Mononuclear cell (primary cell): ENCODE results near the gene GATA5. TPM values are rescaled to one million over a fixed set of nuclear protein-coding genes. Genes with fewer than 3 reads are reported as not detected.

ENCODE experiments used
- H3K27me3 ChIP-seq: 2 replicates; pipeline ENCODE4 v1.6.0; 2011; ENCODE audit warnings: low read length, control low read depth; ENCODE audit not compliant: insufficient read depth
- H3K4me1 ChIP-seq: 2 replicates; pipeline ENCODE4 v1.5.1; 2011; ENCODE audit warnings: mild to moderate bottlenecking, low read length, control low read depth; ENCODE audit not compliant: insufficient read depth
- H3K4me3 ChIP-seq: 2 replicates; pipeline ENCODE4 v1.5.1; 2011; ENCODE audit warnings: mild to moderate bottlenecking, low read length, moderate library complexity
- H3K9me3 ChIP-seq: 2 replicates; pipeline ENCODE4 v1.5.1; 2011; ENCODE audit warnings: low read depth, mild to moderate bottlenecking, control low read depth, low read length
- total RNA-seq: library from RNA; depleted of rRNA; stranded (reverse); fragments of >200 nt; gene quantifications from one replicate; pipeline ENCODE4 v1.2.3, GENCODE V29; 2012

The GATA5 gene
- total RNA-seq, 1 donor, result not detected

DNA sequence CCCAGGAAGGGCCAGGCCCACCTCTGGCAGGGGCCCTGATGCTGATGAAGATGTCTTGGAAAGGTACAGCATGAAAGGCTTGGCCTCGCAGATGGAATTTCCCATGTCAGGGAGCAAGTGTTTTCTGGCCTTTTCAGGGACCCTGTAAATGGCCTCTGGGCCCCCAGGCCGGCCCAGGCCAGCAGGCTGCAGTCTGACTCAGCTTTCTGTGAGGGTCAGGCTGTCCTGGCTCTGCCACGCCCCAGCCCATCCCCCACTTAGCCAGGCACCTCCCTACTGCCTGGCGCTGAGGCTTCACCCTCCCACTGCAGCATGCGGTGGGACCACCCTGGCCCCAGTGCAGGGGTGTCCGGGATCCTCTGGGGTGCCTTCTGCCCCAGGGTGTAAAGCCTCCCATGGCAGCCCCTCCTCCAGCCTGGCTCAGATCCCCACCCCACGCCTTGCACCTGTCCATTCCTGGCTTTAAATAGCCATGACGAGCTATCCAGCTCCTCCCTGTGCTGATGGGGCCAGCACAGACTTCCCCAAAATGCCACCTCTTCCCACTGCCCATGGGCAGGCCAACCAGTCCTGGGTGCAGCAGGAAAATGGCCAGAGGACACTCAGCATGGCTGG lies 35.6 kb upstream of the GATA5 start:
- no peaks in the 10 kb centered on the region for H3K27me3 ChIP-seq
- peaks cover 8% of the 10 kb centered on the region for H3K4me1 ChIP-seq
- no peak overlapping the region for H3K4me3 ChIP-seq
- H3K9me3 ChIP-seq, result no peaks in the 10 kb centered on the region

DNA sequence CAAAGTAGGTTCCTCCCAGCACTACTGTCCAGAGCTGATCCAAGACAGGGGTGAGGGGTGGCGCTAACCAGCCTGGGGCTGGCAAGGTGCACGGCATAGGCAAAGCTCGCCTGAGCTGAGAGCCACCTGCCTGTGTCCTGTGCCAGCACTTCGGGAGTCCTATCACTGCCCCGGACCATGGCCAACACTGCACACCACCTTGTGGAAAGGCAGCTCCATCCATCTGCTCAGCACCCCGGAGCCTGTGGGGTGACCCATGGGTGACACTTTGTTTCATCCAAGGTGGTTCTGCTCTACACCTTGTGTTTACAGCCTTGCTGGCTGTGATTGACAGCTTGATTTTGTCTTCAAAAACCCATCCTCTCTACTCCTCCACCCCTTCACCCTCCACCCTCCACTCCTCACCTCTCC lies 32.9 kb upstream of the GATA5 start:
- no peaks in the 10 kb centered on the region for H3K27me3 ChIP-seq
- peaks cover 7% of the 10 kb centered on the region for H3K4me1 ChIP-seq
- no peaks in the 10 kb centered on the region for H3K9me3 ChIP-seq
- no peak overlapping the region for H3K4me3 ChIP-seq

DNA sequence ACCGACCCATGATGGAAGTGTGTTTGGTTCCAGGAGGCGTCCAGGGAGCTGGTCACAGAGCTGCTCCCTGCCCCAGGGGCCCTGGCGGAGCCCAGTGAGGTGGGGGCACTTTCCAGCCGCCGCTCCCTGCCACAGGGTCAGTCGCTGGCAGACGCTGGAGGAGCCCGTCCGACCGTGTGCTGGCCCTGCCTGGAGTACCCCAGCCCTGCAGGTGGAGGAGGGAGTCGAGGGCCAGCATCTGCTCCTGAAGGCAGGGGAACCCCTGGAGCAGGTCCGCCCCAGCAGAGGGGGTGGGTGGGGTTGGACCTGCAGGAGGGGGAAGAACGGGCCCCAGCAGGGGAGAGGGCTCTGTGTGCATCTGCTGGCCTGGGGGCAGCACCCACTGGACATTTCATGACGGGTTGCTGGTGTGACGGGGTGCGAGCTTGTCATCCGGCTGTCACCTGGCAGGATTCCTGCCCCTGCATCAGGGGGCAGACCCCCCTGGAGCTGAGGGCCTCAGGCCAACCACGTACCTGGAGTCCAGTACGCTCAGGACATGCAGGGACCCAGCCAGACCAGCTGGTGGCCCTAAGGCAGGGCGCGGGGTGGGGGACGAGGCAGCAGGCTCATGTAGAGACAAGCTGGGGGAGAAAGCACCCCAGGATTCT lies 32.3 kb upstream of the GATA5 start:
- Histone ChIP-seq H3K4me1 (peaks cover 3% of the 10 kb centered on the region), H3K9me3 (no peaks in the 10 kb centered on the region), H3K4me3 (no peak overlapping the region), H3K27me3 (no peaks in the 10 kb centered on the region)

GRCh38 chr20:62507323-62507722 lies 31.5 kb upstream of the GATA5 start:
- H3K27me3 ChIP-seq, result no peaks in the 10 kb centered on the region

DNA sequence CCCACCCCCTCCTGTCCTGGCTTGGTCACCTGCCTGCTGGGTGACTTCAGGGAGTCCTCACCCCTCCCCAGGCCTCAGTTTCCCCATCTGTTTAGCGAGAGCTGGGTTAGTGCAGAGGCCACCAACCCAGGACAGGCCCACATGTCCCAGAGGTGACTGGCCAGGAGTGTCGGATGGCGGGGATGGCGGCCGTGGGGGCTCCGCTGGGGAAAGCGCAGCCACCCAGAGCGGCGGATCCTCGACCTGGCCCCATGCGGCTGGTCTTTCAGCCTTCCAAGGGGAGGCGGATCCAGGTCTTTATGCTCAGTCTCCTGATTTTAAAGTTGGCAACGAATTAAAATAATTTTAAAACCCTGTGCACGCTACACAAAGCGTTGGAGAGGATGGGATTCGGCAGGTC lies 31.0 kb upstream of the GATA5 start:
- Histone ChIP-seq H3K9me3 (no peaks in the 10 kb centered on the region), H3K4me3 (no peak overlapping the region), H3K4me1 (peaks cover 5% of the 10 kb centered on the region), H3K27me3 (no peaks in the 10 kb centered on the region)

More at GRCh38 chr20:62507323-62507722, 31.5 kb upstream of the GATA5 start:
- no peak overlapping the region for H3K4me3 ChIP-seq
- no peaks in the 10 kb centered on the region for H3K9me3 ChIP-seq
- H3K4me1 ChIP-seq, result peaks cover 1% of the 10 kb centered on the region

DNA sequence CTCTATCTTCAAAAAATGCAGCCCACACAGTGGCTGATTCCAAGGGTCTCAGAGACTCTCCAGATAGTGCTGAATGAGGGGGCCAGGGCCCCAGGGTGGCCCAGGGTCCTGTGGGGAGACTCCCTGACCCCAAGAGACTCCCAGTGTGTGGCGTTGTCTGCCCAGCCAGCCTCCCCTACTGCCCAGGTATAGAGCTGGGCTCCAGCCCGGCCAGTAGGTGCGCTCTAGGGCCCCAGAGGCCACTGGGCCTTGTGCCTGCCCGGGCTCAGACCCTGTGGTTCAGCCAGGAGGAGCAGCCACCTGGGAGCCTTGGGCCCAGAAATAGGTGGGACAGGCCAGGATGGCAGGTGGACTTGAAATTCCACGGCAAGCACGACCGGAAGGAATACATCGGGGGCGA lies 30.3 kb upstream of the GATA5 start:
- Histone ChIP-seq H3K4me1 (peaks cover 5% of the 10 kb centered on the region), H3K27me3 (no peaks in the 10 kb centered on the region), H3K9me3 (no peaks in the 10 kb centered on the region), H3K4me3 (no peak overlapping the region)

DNA sequence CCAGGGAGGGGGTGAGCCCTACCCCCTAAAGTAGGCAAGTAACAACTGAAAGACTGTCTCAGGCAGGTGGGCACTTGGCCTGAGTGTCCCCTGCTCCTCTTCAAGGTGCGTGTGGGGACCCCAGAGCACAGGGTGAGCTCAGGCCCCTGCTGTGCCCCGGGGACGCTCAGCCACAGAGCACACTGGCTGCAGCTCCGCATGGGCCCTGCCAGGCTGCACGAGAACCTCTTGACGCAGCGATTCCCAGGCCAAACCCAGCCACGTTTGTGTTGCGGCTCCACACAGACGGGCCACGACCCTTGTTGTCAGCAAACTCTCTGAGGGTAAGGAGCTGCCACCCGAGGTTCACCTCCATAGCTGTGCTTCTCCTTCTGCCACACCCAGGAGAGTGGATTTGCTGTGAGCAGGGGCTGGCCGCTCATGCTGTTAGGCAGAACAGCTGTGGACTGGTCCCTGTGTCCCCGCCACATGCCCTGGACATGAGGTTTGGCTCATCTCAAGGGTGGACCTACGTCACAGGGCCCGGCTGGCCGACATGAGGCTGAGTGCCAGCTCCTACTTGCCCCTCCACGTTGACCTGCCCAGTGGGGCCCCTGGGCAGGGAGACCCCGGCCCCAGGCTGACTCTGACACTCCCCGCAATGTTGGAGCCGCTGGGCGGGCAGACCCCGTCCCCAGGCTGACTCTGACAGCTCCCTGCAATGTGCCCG lies 29.7 kb upstream of the GATA5 start:
- no peak overlapping the region for H3K4me3 ChIP-seq

DNA sequence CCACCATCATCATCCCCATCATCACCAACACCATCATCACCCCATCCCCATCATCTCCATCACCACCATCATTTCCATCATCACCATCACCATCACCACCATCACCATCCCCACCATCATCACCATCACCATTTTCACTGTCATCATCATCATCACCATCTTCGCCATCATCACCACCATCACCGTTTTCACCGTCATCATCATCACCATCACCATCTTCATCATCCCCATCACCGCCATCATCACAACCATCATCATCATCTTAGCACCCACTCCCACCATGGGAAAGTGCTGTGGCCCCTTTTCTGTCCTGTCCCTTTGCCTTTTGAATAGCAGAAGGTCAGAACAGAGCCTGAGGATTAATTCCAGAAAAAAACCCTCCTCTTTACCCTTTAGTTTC lies 28.5 kb upstream of the GATA5 start:
- H3K4me1 ChIP-seq, result peaks cover 5% of the 10 kb centered on the region

More for the DNA sequence above, 29.7 kb upstream of the GATA5 start:
- Histone ChIP-seq H3K27me3 (no peaks in the 10 kb centered on the region), H3K4me1 (peaks cover 5% of the 10 kb centered on the region), H3K9me3 (no peaks in the 10 kb centered on the region)

GRCh38 chr20:62503401-62504178 lies 27.8 kb upstream of the GATA5 start:
- Histone ChIP-seq H3K9me3 (no peaks in the 10 kb centered on the region), H3K4me1 (peaks cover 5% of the 10 kb centered on the region), H3K27me3 (no peaks in the 10 kb centered on the region), H3K4me3 (no peak overlapping the region)

More for the DNA sequence above, 28.5 kb upstream of the GATA5 start:
- H3K9me3 ChIP-seq, result no peaks in the 10 kb centered on the region
- H3K4me3 ChIP-seq, result no peak overlapping the region
- no peaks in the 10 kb centered on the region for H3K27me3 ChIP-seq

- H3K27me3 ChIP-seq, result no peaks in the 10 kb centered on the region
- H3K9me3 ChIP-seq, result no peaks in the 10 kb centered on the region
- peaks cover 5% of the 10 kb centered on the region for H3K4me1 ChIP-seq
- H3K4me3 ChIP-seq, result no peak overlapping the region
These were observed 26.8 kb upstream of the GATA5 start for GRCh38 chr20:62502496-62503095.

- H3K4me1 ChIP-seq, result peaks cover 5% of the 10 kb centered on the region
- H3K27me3 ChIP-seq, result no peaks in the 10 kb centered on the region
- no peaks in the 10 kb centered on the region for H3K9me3 ChIP-seq
- H3K4me3 ChIP-seq, result no peak overlapping the region
These were observed 26.2 kb upstream of the GATA5 start for GRCh38 chr20:62501801-62502495.

DNA sequence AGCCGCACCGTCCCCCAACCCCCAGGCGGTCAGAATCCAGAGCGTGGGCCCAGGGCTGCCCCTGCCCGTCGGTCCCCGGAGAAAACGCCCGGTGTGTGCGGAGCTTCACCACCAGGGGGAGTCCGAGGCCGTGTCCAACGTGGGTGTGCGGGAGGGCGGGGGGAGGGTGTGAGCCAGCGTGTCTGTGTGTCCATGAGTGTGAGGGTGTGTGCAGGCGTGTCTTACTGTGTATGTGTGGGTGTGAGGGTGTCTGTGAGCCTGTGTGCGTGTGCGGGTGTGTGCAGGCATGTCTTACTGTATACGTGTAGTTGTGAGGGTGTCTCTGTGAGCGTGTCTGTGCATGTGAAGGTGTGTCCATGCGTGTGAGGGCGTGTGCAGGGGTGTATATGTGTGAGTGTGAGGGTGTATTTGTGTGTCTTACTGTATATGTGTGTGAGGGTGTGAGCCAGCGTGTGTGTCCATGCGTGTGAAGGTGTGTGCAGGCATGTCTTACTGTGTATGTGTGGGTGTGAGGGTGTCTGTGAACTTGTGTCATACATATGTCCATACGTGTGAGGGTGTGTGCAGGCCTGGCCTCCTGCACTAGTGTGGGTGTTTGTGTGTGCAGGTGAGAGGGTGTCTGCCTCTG lies 24.6 kb upstream of the GATA5 start:
- Histone ChIP-seq H3K9me3 (no peaks in the 10 kb centered on the region), H3K27me3 (no peaks in the 10 kb centered on the region), H3K4me3 (no peak overlapping the region), H3K4me1 (peaks cover 5% of the 10 kb centered on the region)

DNA sequence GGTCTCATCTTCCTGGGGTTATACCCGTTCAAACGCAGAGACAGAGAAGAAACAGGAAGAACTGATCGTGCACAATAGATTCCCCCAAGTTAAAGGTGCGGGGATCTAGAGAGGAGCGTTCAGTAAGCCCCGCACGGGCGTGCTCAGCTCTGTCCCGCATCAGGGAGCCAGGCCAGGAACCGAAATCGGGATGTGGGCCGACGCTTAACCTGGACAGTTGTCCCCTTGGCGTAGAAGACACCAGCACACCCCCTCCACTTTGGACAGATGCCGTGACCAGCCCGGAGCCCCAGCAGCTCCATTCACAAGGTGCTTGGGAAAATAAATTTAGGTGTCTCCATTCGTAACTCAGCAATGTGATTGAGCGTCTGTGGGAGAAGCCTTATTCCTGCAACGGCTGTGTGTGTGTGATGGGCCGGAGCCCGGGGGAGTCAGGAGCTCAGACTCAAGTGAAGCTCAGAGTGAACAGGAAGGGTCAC lies 24.0 kb upstream of the GATA5 start:
- H3K4me3 ChIP-seq, result no peak overlapping the region
- no peaks in the 10 kb centered on the region for H3K27me3 ChIP-seq
- no peaks in the 10 kb centered on the region for H3K9me3 ChIP-seq
- peaks cover 7% of the 10 kb centered on the region for H3K4me1 ChIP-seq

GRCh38 chr20:62498874-62499273 lies 23.1 kb upstream of the GATA5 start:
- Histone ChIP-seq H3K4me3 (no peak overlapping the region), H3K4me1 (peaks cover 7% of the 10 kb centered on the region), H3K9me3 (no peaks in the 10 kb centered on the region), H3K27me3 (no peaks in the 10 kb centered on the region)
